ENCODE measurements around the gene KIF26A.

GRCh38 chr14:104192146-104192882 lies 53.9 kb downstream of the KIF26A start:
- TF ChIP-seq, protein P1, sequence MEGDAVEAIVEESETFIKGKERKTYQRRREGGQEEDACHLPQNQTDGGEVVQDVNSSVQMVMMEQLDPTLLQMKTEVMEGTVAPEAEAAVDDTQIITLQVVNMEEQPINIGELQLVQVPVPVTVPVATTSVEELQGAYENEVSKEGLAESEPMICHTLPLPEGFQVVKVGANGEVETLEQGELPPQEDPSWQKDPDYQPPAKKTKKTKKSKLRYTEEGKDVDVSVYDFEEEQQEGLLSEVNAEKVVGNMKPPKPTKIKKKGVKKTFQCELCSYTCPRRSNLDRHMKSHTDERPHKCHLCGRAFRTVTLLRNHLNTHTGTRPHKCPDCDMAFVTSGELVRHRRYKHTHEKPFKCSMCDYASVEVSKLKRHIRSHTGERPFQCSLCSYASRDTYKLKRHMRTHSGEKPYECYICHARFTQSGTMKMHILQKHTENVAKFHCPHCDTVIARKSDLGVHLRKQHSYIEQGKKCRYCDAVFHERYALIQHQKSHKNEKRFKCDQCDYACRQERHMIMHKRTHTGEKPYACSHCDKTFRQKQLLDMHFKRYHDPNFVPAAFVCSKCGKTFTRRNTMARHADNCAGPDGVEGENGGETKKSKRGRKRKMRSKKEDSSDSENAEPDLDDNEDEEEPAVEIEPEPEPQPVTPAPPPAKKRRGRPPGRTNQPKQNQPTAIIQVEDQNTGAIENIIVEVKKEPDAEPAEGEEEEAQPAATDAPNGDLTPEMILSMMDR (IDR thresholded peaks at IDR 0.05), result no peak
- TF ChIP-seq POLR2A (IDR thresholded peaks at IDR 0.05; ENCODE audit: low read depth) (no peak), EP300 (IDR thresholded peaks at IDR 0.05) (no peak), POLR2AphosphoS5 (IDR thresholded peaks at IDR 0.05) (no peak)

Data from esophagus muscularis mucosa (tissue), 4 donors.